K562 (cell line): ENCODE data around the gene SIRT3.

Experiments used
- MAX ChIP-seq: sonication (generic); formaldehyde crosslinking; IDR thresholded peaks from 2 replicates; pipeline ENCODE4 v1.9.0; 2022; ENCODE audit warnings: mild to moderate bottlenecking, missing genetic modification reagents
- SMARCC2 ChIP-seq: fragments of 450-650 bp; IDR thresholded peaks from 2 replicates; pipeline ENCODE4 v1.6.1; 2017; ENCODE audit warnings: antibody characterized with exemption, moderate library complexity, mild to moderate bottlenecking, low read depth
- SMC3 ChIP-seq: conservative IDR thresholded peaks from 2 replicates; pipeline ENCODE4 v1.6.1; 2011; ENCODE audit warnings: low read depth, low read length, improper control_type of control experiment; ENCODE audit not compliant: insufficient read depth
- ZC3H8 ChIP-seq: fragments of 450-650 bp; IDR thresholded peaks from 2 replicates; pipeline ENCODE4 v1.6.1; 2017
- TF ChIP-seq, protein P1 (sequence below): sonication (generic); formaldehyde crosslinking; IDR thresholded peaks from 2 replicates; pipeline ENCODE4 v1.8.0; 2022; ENCODE audit warnings: mild to moderate bottlenecking, missing genetic modification reagents

- TF ChIP-seq, protein P1, sequence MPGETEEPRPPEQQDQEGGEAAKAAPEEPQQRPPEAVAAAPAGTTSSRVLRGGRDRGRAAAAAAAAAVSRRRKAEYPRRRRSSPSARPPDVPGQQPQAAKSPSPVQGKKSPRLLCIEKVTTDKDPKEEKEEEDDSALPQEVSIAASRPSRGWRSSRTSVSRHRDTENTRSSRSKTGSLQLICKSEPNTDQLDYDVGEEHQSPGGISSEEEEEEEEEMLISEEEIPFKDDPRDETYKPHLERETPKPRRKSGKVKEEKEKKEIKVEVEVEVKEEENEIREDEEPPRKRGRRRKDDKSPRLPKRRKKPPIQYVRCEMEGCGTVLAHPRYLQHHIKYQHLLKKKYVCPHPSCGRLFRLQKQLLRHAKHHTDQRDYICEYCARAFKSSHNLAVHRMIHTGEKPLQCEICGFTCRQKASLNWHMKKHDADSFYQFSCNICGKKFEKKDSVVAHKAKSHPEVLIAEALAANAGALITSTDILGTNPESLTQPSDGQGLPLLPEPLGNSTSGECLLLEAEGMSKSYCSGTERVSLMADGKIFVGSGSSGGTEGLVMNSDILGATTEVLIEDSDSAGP = no peak
- no peak for TF ChIP-seq SMC3
- no peak for TF ChIP-seq ZC3H8
- TF ChIP-seq SMARCC2 = no peak
- TF ChIP-seq MAX (CRISPR knock-in tag) = no peak
These were observed 13.9 kb downstream of the SIRT3 start for GRCh38 chr11:221998-222789.
